Esophagus muscularis mucosa (tissue), 3 donors: Measurements from ENCODE around the gene MGAT5B.

ENCODE experiments used
- EP300 ChIP-seq: sonication (generic); formaldehyde crosslinking; IDR thresholded peaks from one replicate; pipeline ENCODE4 v1.6.1; 2017; ENCODE audit warnings: antibody characterized with exemption
- TF ChIP-seq, protein P1 (sequence below), 3 experiments: fragments of 200-600 bp in 2 of 3; fragments of 450-650 bp in 1 of 3; sonication (generic) in 2 of 3; IDR thresholded peaks; one replicate each; pipeline ENCODE4 v1.5.1; 2017 to 2019; ENCODE audit warnings: antibody characterized with exemption in 3 of 3, mild to moderate bottlenecking in 2 of 3, moderate library complexity in 1 of 3

DNA sequence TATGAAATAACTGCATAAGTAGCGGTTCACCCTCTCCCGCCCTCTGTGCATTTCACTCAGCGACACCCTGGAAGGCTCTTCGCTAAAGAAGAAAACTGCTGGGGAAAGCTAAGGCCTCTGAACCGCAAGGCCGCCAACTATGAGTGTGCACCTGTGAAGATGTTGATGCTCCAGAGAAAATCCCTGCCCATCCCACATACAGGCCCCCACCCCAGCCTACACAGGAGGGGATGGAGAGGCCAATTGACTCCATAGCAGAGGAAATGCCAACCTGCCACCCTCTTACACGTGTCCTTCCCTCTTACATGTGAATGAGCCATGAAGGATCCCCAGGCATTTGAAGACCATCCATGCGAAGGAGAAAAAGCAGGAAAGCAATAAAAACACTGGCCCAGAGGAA is 104.8 kb downstream of the MGAT5B start:
- TF ChIP-seq EP300: no peak
- TF ChIP-seq, protein P1, sequence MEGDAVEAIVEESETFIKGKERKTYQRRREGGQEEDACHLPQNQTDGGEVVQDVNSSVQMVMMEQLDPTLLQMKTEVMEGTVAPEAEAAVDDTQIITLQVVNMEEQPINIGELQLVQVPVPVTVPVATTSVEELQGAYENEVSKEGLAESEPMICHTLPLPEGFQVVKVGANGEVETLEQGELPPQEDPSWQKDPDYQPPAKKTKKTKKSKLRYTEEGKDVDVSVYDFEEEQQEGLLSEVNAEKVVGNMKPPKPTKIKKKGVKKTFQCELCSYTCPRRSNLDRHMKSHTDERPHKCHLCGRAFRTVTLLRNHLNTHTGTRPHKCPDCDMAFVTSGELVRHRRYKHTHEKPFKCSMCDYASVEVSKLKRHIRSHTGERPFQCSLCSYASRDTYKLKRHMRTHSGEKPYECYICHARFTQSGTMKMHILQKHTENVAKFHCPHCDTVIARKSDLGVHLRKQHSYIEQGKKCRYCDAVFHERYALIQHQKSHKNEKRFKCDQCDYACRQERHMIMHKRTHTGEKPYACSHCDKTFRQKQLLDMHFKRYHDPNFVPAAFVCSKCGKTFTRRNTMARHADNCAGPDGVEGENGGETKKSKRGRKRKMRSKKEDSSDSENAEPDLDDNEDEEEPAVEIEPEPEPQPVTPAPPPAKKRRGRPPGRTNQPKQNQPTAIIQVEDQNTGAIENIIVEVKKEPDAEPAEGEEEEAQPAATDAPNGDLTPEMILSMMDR (IDR thresholded peaks at IDR 0.05): no peak
